BE2C (cell line): ENCODE data around the gene IFNA21.
"Not testable (repeated sequence)": the region's sequence is repeated elsewhere in the genome, so short reads cannot be mapped to it uniquely, and the experiment has no call there.

Experiments used
- DNase-seq: peaks from one replicate; pipeline ENCODE4 v3.0.0-alpha.2; 2020
- H3K27me3 ChIP-seq: fragments of 250-450 bp; sonication (Bioruptor Pico); 2 replicates; pipeline ENCODE4 v1.5.1; 2020; ENCODE audit warnings: mild to moderate bottlenecking
- H3K36me3 ChIP-seq: fragments of 250-450 bp; sonication (Bioruptor Pico); 2 replicates; pipeline ENCODE4 v1.5.1; 2020; ENCODE audit warnings: mild to moderate bottlenecking
- H3K4me1 ChIP-seq: fragments of 250-450 bp; sonication (Bioruptor Pico); 2 replicates; pipeline ENCODE4 v1.5.1; 2020
- H3K4me3 ChIP-seq: 2 replicates; pipeline ENCODE4 v1.5.1; 2011; ENCODE audit warnings: low read depth, low read length
- H3K9me3 ChIP-seq: fragments of 250-450 bp; sonication (Bioruptor Pico); 2 replicates; pipeline ENCODE4 v1.5.1; 2020
- TF ChIP-seq, protein P1 (sequence below): IDR thresholded peaks from 2 replicates; pipeline ENCODE4 v1.5.1; 2012; ENCODE audit warnings: mild to moderate bottlenecking, low read depth, low read length

The IFNA21 gene

DNA sequence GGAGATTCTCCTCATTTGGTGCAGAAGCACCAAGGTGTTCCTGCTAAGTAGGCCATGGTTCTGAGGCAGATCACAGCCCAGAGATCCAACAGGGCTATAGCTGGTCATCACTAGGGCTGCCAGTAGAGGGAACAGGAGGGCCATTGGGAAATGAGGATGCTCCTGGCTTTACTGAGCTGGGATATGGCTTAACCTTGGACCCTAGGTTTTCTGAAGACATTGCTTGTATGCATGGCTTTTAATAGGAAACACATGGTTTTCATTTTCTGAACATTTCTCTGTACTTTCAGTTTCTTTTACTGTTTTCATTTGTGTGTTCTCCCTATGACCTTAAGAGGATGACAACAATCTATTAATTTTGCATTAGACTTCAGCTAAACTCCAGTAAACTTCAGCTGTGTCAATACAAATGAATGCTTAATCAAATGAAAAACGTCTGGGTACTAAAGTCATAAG lies 25.0 kb downstream of the IFNA21 start, which contains the start of gene IFNW1:
Gene IFNW1 (minus strand): TSS at position 406 of the 456 bp plus-strand sequence. CDS start 262 bp downstream, at position 144.
- TF ChIP-seq, protein P1, sequence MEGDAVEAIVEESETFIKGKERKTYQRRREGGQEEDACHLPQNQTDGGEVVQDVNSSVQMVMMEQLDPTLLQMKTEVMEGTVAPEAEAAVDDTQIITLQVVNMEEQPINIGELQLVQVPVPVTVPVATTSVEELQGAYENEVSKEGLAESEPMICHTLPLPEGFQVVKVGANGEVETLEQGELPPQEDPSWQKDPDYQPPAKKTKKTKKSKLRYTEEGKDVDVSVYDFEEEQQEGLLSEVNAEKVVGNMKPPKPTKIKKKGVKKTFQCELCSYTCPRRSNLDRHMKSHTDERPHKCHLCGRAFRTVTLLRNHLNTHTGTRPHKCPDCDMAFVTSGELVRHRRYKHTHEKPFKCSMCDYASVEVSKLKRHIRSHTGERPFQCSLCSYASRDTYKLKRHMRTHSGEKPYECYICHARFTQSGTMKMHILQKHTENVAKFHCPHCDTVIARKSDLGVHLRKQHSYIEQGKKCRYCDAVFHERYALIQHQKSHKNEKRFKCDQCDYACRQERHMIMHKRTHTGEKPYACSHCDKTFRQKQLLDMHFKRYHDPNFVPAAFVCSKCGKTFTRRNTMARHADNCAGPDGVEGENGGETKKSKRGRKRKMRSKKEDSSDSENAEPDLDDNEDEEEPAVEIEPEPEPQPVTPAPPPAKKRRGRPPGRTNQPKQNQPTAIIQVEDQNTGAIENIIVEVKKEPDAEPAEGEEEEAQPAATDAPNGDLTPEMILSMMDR: peak; percentile 14
- H3K36me3 ChIP-seq: no peaks in the 10 kb centered on the region
- H3K4me3 ChIP-seq: no peak within 1 kb of the TSS
- no peak for DNase-seq
- H3K27me3 ChIP-seq: 0 out of 2 replicates have a peak, but pooled peaks cover 3% of the 10 kb centered on the region
- H3K4me1 ChIP-seq: no peaks in the 10 kb centered on the region
- no peaks in the 10 kb centered on the region for H3K9me3 ChIP-seq

DNA sequence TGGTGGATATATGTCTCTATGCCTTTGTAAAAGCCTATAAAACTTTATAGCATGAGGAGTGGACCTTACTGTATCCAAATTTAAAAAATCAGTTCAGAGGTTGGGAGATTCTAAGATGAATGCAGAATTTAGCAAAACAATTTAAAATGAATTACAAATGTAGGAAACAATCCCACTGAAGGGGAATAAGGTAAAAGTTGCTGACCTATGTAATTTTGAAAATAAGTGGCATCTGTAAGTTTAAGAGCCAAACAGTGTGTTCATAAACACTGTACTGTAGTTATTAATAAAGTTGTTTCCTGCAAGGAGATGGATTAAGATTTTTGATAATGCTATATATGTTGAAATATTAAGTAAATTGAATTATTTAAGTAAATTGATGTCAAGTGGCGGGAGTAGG lies 29.4 kb downstream of the IFNA21 start:
- DNase-seq: no peak
- Histone ChIP-seq H3K9me3 (no peaks in the 10 kb centered on the region), H3K27me3 (0 out of 2 replicates have a peak, but pooled peaks cover 3% of the 10 kb centered on the region), H3K4me3 (no peak overlapping the region), H3K4me1 (no peaks in the 10 kb centered on the region), H3K36me3 (no peaks in the 10 kb centered on the region)
- TF ChIP-seq, protein P1: no peak

DNA sequence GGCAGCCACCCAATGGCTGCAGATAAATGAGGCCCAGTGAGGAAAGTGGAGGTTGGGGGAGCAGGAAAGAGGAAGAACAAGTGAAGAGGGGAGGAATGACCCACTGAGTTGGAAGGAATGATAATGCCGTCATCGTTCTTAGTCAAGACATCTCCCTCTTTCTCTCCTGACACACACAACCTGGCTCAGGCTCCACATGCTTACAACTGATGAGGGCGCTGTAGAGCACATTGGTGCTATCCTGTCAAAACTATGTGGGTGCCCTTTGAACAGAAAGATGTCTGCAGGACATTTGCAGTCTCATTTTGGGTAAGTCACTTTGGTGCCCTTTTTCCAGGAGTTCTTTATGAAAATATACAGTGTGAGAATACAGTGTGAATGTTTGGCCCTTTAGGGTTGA lies 30.7 kb downstream of the IFNA21 start:
- Histone ChIP-seq H3K9me3 (no peaks in the 10 kb centered on the region), H3K27me3 (0 out of 2 replicates have a peak, but pooled peaks cover 3% of the 10 kb centered on the region), H3K4me1 (no peaks in the 10 kb centered on the region), H3K36me3 (no peaks in the 10 kb centered on the region), H3K4me3 (no peak overlapping the region)
- TF ChIP-seq, protein P1: peak; percentile 7; the same call in 1 of the 2 replicates
- DNase-seq: no peak

DNA sequence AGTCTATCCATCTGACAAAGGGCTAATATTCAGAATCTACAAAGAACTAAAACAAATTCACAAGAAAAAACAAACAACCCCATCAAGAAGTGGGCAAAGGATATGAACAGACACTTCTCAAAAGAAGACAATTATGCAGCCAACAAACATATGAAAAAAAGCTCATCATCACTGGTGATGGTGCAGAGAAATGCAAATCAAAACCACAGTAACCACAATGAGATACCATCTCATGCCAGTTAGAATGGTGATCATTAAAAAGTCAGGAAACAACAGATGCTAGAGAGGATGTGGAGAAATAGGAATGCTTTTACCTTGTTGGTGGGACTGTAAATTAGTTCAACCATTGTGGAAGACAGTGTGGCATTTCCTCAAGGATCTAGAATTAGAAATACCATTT lies 38.3 kb downstream of the IFNA21 start:
- H3K36me3 ChIP-seq, H3K27me3 ChIP-seq, H3K4me1 ChIP-seq, DNase-seq, H3K4me3 ChIP-seq, H3K9me3 ChIP-seq: not testable (repeated sequence)

DNA sequence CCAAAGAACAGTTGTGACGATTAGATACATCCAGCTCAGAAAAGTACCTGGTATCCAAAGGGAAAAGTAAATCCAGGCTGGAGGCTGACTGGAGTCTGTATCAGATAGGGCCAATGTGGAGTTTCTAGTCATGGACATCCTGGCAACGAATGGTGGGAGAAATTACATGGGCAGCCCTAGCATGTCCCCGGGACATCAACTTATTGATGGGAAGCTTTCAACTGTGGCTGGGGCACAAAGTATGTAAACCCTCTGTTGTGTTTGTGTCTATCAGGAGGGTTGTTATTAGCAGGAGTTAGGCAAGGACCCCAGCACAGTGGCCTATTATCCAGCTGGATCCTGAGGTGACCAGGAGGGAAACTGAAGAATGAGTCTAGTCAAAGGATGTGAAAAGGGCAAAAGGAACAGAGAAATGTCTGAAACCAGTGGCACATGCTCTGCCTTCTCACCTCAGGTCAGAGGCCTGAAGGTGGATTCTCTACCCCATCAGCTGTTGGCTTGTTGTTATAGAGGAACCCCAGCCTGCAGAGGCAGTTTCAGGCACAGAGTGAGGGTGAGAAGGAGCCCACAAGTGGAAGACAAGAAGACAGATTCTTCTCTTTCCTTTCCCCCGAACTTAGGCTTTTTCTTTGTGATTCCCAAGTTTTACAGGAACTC lies 44.7 kb downstream of the IFNA21 start:
- Histone ChIP-seq H3K36me3 (no peaks in the 10 kb centered on the region), H3K4me3 (no peak overlapping the region), H3K27me3 (no peaks in the 10 kb centered on the region), H3K4me1 (no peaks in the 10 kb centered on the region), H3K9me3 (no peaks in the 10 kb centered on the region)
- DNase-seq: no peak
- TF ChIP-seq, protein P1: no peak

DNA sequence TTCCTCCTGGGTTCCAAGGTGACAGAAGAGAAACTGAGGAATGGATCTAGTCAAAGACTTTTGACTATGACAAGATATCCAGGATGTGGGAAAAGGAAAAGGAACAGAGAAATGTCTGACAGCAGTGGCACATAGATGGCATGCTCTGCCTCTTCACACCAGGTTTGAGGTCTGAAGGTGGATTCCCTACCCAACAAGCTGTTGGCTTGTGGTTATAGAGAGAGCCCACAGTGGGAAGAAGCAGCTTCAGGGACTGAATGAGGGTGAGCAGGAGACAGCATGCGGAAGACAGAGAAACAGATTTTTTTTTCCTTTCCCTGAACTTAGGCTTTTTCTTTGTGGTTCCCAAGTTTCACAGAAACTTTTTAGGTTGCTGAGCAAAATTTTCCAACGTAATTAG lies 45.4 kb downstream of the IFNA21 start:
- TF ChIP-seq, protein P1: no peak
- Histone ChIP-seq H3K36me3 (no peaks in the 10 kb centered on the region), H3K4me3 (no peak overlapping the region), H3K9me3 (no peaks in the 10 kb centered on the region), H3K4me1 (no peaks in the 10 kb centered on the region), H3K27me3 (no peaks in the 10 kb centered on the region)
- no peak for DNase-seq
